MM.1S (cell line): ENCODE data around the gene CARNS1.

Experiments
- EZH2 ChIP-seq: fragments of 300-600 bp; sonication (generic); optimal IDR thresholded peaks from 2 replicates; pipeline ENCODE3; 2017; ENCODE audit warnings: low read depth, mild to moderate bottlenecking, antibody characterized with exemption, low read length, mixed read lengths
- TF ChIP-seq, protein P1 (sequence below): fragments of 300-600 bp; sonication (generic); IDR thresholded peaks from 2 replicates; pipeline ENCODE4 v1.5.1; 2016; ENCODE audit warnings: antibody characterized with exemption, low read length, mixed read lengths

DNA sequence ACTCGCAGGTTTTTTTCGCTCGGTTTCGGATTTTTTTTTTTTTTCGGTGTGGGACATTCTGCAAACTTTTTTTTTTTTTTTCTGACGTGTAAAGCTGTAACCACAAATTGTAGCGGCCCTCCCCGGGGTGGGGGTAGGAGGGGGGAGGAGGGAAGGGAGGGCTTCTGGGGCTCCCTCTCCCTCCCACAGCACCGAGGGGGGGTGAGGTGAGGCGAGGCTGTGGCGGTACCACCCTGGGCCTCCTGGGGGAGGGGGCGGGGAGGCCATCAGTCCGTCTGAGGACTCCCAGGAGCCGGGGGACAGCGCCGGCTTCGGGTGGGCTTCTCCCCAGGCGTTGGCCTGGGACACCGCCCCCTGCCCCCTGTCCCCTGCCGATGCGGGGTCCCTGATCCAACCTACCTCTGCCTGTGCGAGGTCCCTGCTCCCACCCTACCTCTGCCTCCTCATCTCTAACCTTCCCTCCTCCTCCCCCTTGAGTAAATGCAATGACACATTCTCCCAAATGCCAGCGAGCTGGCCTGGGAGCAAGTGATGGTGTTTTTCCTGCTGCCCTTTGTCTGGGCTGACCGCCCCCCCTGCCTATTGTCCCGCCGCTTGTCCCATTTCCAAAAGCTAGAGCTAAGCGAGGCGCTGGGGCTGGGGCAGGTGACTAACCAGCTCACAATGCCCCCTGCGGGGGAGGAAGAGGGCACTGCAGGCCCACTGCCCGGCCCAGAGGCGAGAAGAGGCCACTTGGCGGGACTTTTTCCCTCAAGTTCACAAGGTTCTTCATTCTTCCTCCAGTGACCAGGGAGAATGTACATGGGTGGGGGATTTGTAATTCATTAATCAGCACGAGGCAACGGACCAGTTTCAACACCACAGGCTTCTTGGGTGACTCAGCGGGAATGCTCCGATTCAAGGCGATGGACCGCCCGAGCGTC lies 41.6 kb upstream of the CARNS1 start:
- TF ChIP-seq, protein P1, sequence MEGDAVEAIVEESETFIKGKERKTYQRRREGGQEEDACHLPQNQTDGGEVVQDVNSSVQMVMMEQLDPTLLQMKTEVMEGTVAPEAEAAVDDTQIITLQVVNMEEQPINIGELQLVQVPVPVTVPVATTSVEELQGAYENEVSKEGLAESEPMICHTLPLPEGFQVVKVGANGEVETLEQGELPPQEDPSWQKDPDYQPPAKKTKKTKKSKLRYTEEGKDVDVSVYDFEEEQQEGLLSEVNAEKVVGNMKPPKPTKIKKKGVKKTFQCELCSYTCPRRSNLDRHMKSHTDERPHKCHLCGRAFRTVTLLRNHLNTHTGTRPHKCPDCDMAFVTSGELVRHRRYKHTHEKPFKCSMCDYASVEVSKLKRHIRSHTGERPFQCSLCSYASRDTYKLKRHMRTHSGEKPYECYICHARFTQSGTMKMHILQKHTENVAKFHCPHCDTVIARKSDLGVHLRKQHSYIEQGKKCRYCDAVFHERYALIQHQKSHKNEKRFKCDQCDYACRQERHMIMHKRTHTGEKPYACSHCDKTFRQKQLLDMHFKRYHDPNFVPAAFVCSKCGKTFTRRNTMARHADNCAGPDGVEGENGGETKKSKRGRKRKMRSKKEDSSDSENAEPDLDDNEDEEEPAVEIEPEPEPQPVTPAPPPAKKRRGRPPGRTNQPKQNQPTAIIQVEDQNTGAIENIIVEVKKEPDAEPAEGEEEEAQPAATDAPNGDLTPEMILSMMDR = peak; percentile 73
- TF ChIP-seq EZH2 = no peak
